Prostate gland (tissue), 2 donors: Measurements from ENCODE around the gene IRF2.

Source experiments
- POLR2A ChIP-seq: fragments of 450-650 bp; IDR thresholded peaks from one replicate; pipeline ENCODE4 v1.6.1; 2016; ENCODE audit warnings: antibody characterized with exemption, mild to moderate bottlenecking
- POLR2AphosphoS5 ChIP-seq: sonication (generic); formaldehyde crosslinking; IDR thresholded peaks from one replicate; pipeline ENCODE4 v1.6.1; 2017; ENCODE audit warnings: antibody characterized with exemption
- TF ChIP-seq, protein P1 (sequence below), 4 experiments: fragments of 200-600 bp in 2 of 4; fragments of 450-650 bp in 2 of 4; sonication (generic) in 2 of 4; IDR thresholded peaks; 1 replicate in 3 of 4; 2 replicates in 1 of 4; pipeline ENCODE4 v1.5.1; 2016 to 2019; ENCODE audit warnings: antibody characterized with exemption in 4 of 4, mild to moderate bottlenecking in 2 of 4, moderate library complexity in 2 of 4

DNA sequence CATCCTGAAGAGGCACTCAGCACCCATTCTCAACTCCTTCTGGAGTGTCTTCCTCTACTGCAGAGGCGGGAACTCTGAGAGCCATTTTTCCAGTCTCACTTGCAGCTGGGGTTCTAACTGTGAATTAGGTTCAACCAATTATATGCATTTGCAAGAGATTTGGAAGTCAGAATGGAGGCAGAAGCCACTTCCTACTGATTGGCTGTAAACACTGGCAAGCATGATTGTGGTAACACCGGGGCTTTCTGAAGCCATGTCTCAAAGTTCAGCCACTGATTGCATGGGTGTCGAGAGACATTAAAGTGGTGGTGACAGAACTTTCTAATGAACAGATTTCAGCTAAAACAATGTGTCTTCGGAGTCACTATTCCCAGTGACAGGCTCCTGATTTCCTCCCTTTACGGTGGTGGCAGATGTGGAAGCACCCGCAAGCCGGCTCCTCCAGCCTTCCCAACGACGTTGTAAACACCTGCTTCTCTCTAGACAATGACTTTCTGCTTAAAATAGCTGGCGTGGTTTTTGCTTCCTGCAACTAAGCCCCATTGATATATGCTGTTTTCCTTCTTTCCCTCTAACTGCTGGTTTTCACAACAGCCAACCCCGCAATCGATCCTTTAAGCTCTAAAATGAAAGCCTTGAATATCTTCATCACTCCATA is 92.0 kb downstream of the IRF2 start:
- TF ChIP-seq POLR2A (no peak), POLR2AphosphoS5 (no peak)
- TF ChIP-seq, protein P1, sequence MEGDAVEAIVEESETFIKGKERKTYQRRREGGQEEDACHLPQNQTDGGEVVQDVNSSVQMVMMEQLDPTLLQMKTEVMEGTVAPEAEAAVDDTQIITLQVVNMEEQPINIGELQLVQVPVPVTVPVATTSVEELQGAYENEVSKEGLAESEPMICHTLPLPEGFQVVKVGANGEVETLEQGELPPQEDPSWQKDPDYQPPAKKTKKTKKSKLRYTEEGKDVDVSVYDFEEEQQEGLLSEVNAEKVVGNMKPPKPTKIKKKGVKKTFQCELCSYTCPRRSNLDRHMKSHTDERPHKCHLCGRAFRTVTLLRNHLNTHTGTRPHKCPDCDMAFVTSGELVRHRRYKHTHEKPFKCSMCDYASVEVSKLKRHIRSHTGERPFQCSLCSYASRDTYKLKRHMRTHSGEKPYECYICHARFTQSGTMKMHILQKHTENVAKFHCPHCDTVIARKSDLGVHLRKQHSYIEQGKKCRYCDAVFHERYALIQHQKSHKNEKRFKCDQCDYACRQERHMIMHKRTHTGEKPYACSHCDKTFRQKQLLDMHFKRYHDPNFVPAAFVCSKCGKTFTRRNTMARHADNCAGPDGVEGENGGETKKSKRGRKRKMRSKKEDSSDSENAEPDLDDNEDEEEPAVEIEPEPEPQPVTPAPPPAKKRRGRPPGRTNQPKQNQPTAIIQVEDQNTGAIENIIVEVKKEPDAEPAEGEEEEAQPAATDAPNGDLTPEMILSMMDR (IDR thresholded peaks at IDR 0.05), result no peak
